Neutrophil (primary cell): ENCODE results near the gene ACE2.
A peak's percentile ranks its signal among the peaks of the same experiment; 100 is the strongest.

Source experiments
- H3K27ac ChIP-seq: fragments of 200-600 bp; sonication (generic); 2 replicates; pipeline ENCODE4 v1.5.1; 2016; ENCODE audit warnings: mild to moderate bottlenecking, moderate library complexity
- H3K27me3 ChIP-seq: fragments of 200-600 bp; sonication (generic); 2 replicates; pipeline ENCODE4 v1.6.0; 2016; ENCODE audit warnings: mild to moderate bottlenecking
- H3K36me3 ChIP-seq: fragments of 200-600 bp; sonication (generic); 2 replicates; pipeline ENCODE4 v1.5.1; 2017
- H3K4me1 ChIP-seq, 2 experiments: fragments of 200-600 bp in 1 of 2; sonication (generic) in 1 of 2; 1 replicate in 1 of 2; 2 replicates in 1 of 2; pipeline versions ENCODE4 v1.5.1 to v1.6.1; 2013 to 2016; ENCODE audit warnings: low read depth in 1 of 2, low read length in 1 of 2, mild to moderate bottlenecking in 1 of 2, moderate library complexity in 1 of 2; ENCODE audit not compliant: control insufficient read depth in 1 of 2, insufficient read depth in 1 of 2
- H3K4me3 ChIP-seq, 2 experiments: fragments of 200-600 bp in 1 of 2; sonication (generic) in 1 of 2; 1 replicate in 1 of 2; 2 replicates in 1 of 2; pipeline ENCODE4 v1.5.1; 2013 to 2016; ENCODE audit warnings: low read depth in 1 of 2, low read length in 1 of 2, mild to moderate bottlenecking in 1 of 2, moderate library complexity in 1 of 2
- H3K9me3 ChIP-seq: fragments of 200-600 bp; sonication (generic); 2 replicates; pipeline ENCODE4 v1.5.1; 2016
- CTCF ChIP-seq: fragments of 200-600 bp; sonication (generic); IDR thresholded peaks from 2 replicates; pipeline ENCODE4 v1.5.1; 2016; ENCODE audit warnings: antibody characterized with exemption

ACE2 gene

GRCh38 chrX:15616531-15616930 is 15.8 kb upstream of the ACE2 start:
- no peak overlapping the region for H3K4me3 ChIP-seq
- TF ChIP-seq CTCF = no peak
- no peaks in the 10 kb centered on the region for H3K36me3 ChIP-seq
- peaks cover 32% of the 10 kb centered on the region for H3K27me3 ChIP-seq
- no peaks in the 10 kb centered on the region for H3K4me1 ChIP-seq
- H3K9me3 ChIP-seq = no peaks in the 10 kb centered on the region
- no peak overlapping the region for H3K27ac ChIP-seq

DNA sequence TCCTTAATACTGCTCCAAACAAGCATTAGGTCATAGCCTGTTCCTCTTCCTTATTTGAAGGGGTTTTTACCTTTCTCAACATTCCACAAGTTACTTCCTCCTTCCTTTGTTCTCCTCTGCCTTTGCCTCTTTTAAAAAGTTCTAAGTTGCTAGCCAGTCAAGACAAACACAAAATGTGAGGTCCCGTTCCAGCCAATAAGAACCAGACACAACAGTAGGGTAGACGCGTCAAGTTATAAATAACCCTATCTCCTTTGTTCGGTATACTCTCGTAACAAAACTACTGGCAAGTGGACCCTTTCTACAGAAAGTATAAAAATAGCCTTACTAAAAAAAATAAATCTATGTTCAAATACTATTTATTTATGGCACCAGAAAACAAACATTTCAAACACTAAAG is 6.3 kb upstream of the ACE2 start:
- H3K36me3 ChIP-seq = no peaks in the 10 kb centered on the region
- H3K27me3 ChIP-seq = peaks cover 5% of the 10 kb centered on the region
- TF ChIP-seq CTCF = no peak
- H3K4me1 ChIP-seq = peaks cover 18 to 20% of the 10 kb centered on the region in 2 experiments
- peak overlapping the region; percentile 42 for H3K27ac ChIP-seq
- no peak overlapping the region for H3K4me3 ChIP-seq
- H3K9me3 ChIP-seq = no peaks in the 10 kb centered on the region

GRCh38 chrX:15606136-15606535 is 5.4 kb upstream of the ACE2 start:
- H3K27me3 ChIP-seq = peaks cover 5% of the 10 kb centered on the region
- TF ChIP-seq CTCF = no peak
- H3K4me1 ChIP-seq = peaks cover 18 to 20% of the 10 kb centered on the region in 2 experiments
- H3K27ac ChIP-seq = peak overlapping the region; percentile 42
- H3K4me3 ChIP-seq = no peak overlapping the region
- H3K9me3 ChIP-seq = no peaks in the 10 kb centered on the region
- H3K36me3 ChIP-seq = no peaks in the 10 kb centered on the region

DNA sequence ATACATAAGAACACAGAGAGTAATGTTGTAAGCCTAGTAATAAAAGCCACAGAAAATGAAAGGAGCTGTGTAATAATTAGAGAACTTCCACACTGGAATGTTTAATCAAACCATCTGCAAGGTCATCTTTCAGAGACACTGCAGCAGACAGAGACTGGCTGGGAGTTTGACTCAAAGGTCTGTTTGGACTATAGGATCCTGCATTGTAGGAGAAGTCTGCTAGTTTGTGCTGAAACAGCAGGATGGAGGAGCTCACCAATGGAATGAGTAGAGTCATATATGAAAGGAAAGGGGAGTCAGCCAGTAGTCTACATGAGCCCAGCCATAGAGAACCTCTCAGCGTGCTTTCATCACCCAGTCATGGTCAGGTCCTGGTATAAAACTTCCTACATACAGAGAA is 4.5 kb upstream of the ACE2 start:
- Histone ChIP-seq H3K27me3 (peaks cover 10% of the 10 kb centered on the region), H3K4me3 (no peak overlapping the region), H3K36me3 (no peaks in the 10 kb centered on the region), H3K4me1 (peaks cover 18 to 20% of the 10 kb centered on the region in 2 experiments), H3K9me3 (no peaks in the 10 kb centered on the region), H3K27ac (no peak overlapping the region)
- TF ChIP-seq CTCF = no peak

DNA sequence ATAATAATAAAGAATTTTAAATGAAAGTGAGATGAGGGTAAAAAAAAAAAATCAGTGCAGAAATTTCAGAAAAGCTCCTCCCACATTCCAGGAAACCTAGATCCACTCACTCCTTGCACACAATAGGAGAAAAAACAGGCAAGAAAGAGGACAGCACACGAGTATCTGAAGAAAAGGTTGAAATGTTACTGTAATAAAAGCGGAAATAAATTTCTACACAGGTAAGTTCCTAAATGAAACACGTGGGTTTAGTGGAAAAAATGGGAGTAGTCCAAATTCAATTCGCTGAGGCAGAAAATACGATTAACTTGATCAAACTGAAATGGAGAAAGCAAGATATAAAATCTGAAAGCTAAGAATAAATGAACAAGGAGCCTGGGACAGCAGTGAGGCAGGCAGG is 2.0 kb upstream of the ACE2 start:
- no peaks in the 10 kb centered on the region for H3K36me3 ChIP-seq

More for the DNA sequence above, 2.0 kb upstream of the ACE2 start:
- Histone ChIP-seq H3K27me3 (peaks cover 10% of the 10 kb centered on the region), H3K4me3 (no peak overlapping the region), H3K4me1 (peaks cover 15 to 16% of the 10 kb centered on the region in 2 experiments), H3K27ac (no peak overlapping the region), H3K9me3 (no peaks in the 10 kb centered on the region)
- no peak for TF ChIP-seq CTCF
